Neural progenitor cell (in vitro differentiated cells): ENCODE data around the gene HSD17B4. TPM values are rescaled to one million over a fixed set of nuclear protein-coding genes. Genes with fewer than 3 reads are reported as not detected.

Experiments used
- DNase-seq: peaks from one replicate; pipeline ENCODE4 v3.0.0-alpha.2; 2016; ENCODE audit warnings: low spot score
- H2AFZ ChIP-seq: fragments of 200-600 bp; sonication (generic); replicated peaks from 2 replicates; pipeline ENCODE4 v1.6.1; 2016; ENCODE audit warnings: antibody characterized with exemption
- H3F3A ChIP-seq: fragments of 200-600 bp; sonication (generic); 2 replicates; pipeline ENCODE4 v1.6.1; 2016; ENCODE audit warnings: antibody characterized with exemption, low read depth
- H3K27ac ChIP-seq: fragments of 200-600 bp; sonication (generic); 2 replicates; pipeline ENCODE4 v1.5.1; 2016; ENCODE audit warnings: mild to moderate bottlenecking
- H3K27me3 ChIP-seq: fragments of 200-600 bp; sonication (generic); 2 replicates; pipeline ENCODE4 v1.6.1; 2016; ENCODE audit warnings: mild to moderate bottlenecking, moderate library complexity
- H3K36me3 ChIP-seq: fragments of 200-600 bp; sonication (generic); 2 replicates; pipeline ENCODE4 v1.5.1; 2016
- H3K4me1 ChIP-seq: fragments of 200-600 bp; sonication (generic); 2 replicates; pipeline ENCODE4 v1.6.1; 2016; ENCODE audit warnings: mixed run types
- H3K4me2 ChIP-seq: fragments of 200-600 bp; sonication (generic); 2 replicates; pipeline ENCODE4 v1.6.1; 2016
- H3K4me3 ChIP-seq: fragments of 200-600 bp; sonication (generic); 2 replicates; pipeline ENCODE4 v1.5.1; 2016
- H3K79me2 ChIP-seq: fragments of 200-600 bp; sonication (generic); 2 replicates; pipeline ENCODE4 v1.6.1; 2016; ENCODE audit warnings: low read depth
- H3K9ac ChIP-seq: fragments of 200-600 bp; sonication (generic); 2 replicates; pipeline ENCODE4 v1.6.1; 2016
- H3K9me3 ChIP-seq: fragments of 200-600 bp; sonication (generic); 2 replicates; pipeline ENCODE4 v1.5.1; 2016; ENCODE audit warnings: low read depth
- H4K20me1 ChIP-seq: fragments of 200-600 bp; sonication (generic); 2 replicates; pipeline ENCODE4 v1.6.1; 2016; ENCODE audit warnings: low read depth
- H3K27ac Mint-ChIP-seq: 3 replicates; pipeline ENCODE4 v1.8.0; 2021; ENCODE audit warnings: mixed read lengths
- H3K27me3 Mint-ChIP-seq: 2 replicates; pipeline ENCODE4 v1.8.0; 2022; ENCODE audit warnings: low read depth, mild to moderate bottlenecking, inconsistent platforms, moderate library complexity, mixed read lengths; ENCODE audit not compliant: insufficient read depth
- H3K36me3 Mint-ChIP-seq: 3 replicates; pipeline ENCODE4 v1.8.0; 2021; ENCODE audit warnings: mixed read lengths
- H3K4me1 Mint-ChIP-seq: 3 replicates; pipeline ENCODE4 v1.8.0; 2021; ENCODE audit warnings: mixed read lengths
- H3K4me3 Mint-ChIP-seq: 3 replicates; pipeline ENCODE4 v1.8.0; 2021; ENCODE audit warnings: mild to moderate bottlenecking, moderate library complexity, mixed read lengths
- H3K9me3 Mint-ChIP-seq: 3 replicates; pipeline ENCODE4 v1.8.0; 2020; ENCODE audit warnings: mixed read lengths
- EZH2 ChIP-seq: fragments of 200-600 bp; sonication (generic); IDR thresholded peaks from 2 replicates; pipeline ENCODE4 v1.6.1; 2017; ENCODE audit warnings: antibody characterized with exemption, mild to moderate bottlenecking, moderate library complexity
- EZH2phosphoT487 ChIP-seq: fragments of 200-600 bp; sonication (generic); IDR thresholded peaks from 2 replicates; pipeline ENCODE4 v1.6.1; 2017; ENCODE audit warnings: antibody characterized with exemption
- total RNA-seq: library from RNA; depleted of rRNA; stranded (reverse); fragments of >200 nt; gene quantifications from 2 replicates; pipeline ENCODE4 v1.2.3, GENCODE V29; 2015; ENCODE audit warnings: low replicate concordance
- TF ChIP-seq, protein P1 (sequence below): fragments of 200-600 bp; sonication (generic); IDR thresholded peaks from 2 replicates; pipeline ENCODE4 v1.5.1; 2017; ENCODE audit warnings: antibody characterized with exemption, mild to moderate bottlenecking

HSD17B4 gene
- total RNA-seq, 1 donor from 2014 or later: 306 TPM

DNA sequence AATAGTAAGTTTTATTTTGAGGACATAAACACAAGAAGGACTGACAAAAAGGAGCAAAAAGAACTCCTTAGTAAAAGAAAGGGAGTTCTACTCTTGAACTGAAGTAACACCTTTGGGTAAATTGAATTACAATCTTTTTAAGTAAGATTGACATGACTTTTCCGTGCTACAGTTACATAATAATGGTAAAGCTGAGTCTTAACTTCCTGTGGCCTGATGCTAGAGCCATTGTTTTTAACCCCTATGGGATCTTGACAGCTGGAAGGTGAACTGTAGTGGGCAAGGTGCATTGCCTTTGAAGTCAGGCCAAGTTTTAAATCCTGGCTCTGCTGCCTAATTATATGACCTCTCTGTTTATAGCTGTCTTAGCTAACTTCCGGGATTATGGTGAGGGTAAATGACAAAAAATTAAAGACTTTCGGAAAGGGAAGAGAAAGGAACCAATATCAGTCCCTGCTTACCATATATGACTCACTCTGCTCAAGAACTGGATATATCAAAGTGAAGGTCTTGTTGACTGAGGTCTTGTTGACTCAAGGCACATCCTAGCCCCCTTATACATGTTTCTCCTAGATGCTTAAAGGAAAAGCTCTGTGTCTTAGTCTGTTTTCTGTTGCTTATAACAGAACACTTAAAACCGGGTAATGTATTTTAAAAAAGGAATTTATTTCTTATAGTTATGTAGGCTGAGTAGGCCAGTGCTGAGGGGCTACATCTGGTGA is 6.8 kb downstream of the HSD17B4 start:
- Histone ChIP-seq H3F3A (no peaks in the 10 kb centered on the region), H3K4me3 (no peak overlapping the region), H3K9ac (no peak overlapping the region), H3K4me2 (no peak overlapping the region), H3K4me1 (no peaks in the 10 kb centered on the region), H3K36me3 (no peaks in the 10 kb centered on the region), H3K27ac (no peak overlapping the region), H3K79me2 (peaks cover 49% of the 10 kb centered on the region), H3K27me3 (no peaks in the 10 kb centered on the region), H4K20me1 (peaks cover 3% of the 10 kb centered on the region), H3K9me3 (no peaks in the 10 kb centered on the region), H2AFZ (no peak overlapping the region)
- no peaks in the 10 kb centered on the region for H3K4me1 Mint-ChIP-seq
- no peaks in the 10 kb centered on the region for H3K27me3 Mint-ChIP-seq
- H3K9me3 Mint-ChIP-seq: peaks cover 1% of the 10 kb centered on the region
- H3K4me3 Mint-ChIP-seq: no peak overlapping the region
- DNase-seq: no peak
- H3K36me3 Mint-ChIP-seq: peaks cover 21% of the 10 kb centered on the region
- TF ChIP-seq, protein P1, sequence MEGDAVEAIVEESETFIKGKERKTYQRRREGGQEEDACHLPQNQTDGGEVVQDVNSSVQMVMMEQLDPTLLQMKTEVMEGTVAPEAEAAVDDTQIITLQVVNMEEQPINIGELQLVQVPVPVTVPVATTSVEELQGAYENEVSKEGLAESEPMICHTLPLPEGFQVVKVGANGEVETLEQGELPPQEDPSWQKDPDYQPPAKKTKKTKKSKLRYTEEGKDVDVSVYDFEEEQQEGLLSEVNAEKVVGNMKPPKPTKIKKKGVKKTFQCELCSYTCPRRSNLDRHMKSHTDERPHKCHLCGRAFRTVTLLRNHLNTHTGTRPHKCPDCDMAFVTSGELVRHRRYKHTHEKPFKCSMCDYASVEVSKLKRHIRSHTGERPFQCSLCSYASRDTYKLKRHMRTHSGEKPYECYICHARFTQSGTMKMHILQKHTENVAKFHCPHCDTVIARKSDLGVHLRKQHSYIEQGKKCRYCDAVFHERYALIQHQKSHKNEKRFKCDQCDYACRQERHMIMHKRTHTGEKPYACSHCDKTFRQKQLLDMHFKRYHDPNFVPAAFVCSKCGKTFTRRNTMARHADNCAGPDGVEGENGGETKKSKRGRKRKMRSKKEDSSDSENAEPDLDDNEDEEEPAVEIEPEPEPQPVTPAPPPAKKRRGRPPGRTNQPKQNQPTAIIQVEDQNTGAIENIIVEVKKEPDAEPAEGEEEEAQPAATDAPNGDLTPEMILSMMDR: no peak
- no peak for TF ChIP-seq EZH2
- TF ChIP-seq EZH2phosphoT487: no peak
- no peak overlapping the region for H3K27ac Mint-ChIP-seq

DNA sequence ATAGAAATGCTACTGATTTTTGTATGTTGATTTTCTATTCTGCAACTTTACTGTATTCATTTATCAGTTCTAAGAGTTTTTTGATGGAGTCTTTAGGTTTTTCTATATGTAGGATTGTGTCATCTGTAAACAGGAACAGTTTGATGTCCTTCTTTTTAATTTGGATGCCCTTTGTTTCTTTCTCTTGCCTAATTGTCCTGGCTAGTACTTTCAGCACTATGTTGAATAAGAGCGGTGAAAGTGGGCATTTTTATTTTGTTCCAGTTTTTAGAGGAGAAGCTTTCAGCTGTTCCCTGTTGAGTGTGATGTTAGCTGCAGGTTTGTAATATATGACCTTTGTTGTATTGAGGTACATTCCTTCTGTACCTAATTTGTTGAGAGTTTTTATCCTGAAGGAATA is 13.3 kb downstream of the HSD17B4 start:
- Histone ChIP-seq H3K27me3 (no peaks in the 10 kb centered on the region), H2AFZ (no peak overlapping the region), H3F3A (no peaks in the 10 kb centered on the region), H3K36me3 (peaks cover 8% of the 10 kb centered on the region), H4K20me1 (no peaks in the 10 kb centered on the region), H3K9ac (no peak overlapping the region), H3K4me1 (no peaks in the 10 kb centered on the region), H3K4me2 (no peak overlapping the region), H3K9me3 (peaks cover 16% of the 10 kb centered on the region), H3K79me2 (peaks cover 65% of the 10 kb centered on the region), H3K27ac (no peak overlapping the region), H3K4me3 (no peak overlapping the region)
- H3K27ac Mint-ChIP-seq: no peak overlapping the region
- H3K4me3 Mint-ChIP-seq: no peak overlapping the region
- H3K4me1 Mint-ChIP-seq: no peaks in the 10 kb centered on the region
- TF ChIP-seq, protein P1: no peak
- no peak for TF ChIP-seq EZH2
- TF ChIP-seq EZH2phosphoT487: no peak
- H3K27me3 Mint-ChIP-seq: peaks cover 5% of the 10 kb centered on the region
- no peak for DNase-seq
- H3K9me3 Mint-ChIP-seq: peaks cover 52% of the 10 kb centered on the region
- peaks cover 53% of the 10 kb centered on the region for H3K36me3 Mint-ChIP-seq

DNA sequence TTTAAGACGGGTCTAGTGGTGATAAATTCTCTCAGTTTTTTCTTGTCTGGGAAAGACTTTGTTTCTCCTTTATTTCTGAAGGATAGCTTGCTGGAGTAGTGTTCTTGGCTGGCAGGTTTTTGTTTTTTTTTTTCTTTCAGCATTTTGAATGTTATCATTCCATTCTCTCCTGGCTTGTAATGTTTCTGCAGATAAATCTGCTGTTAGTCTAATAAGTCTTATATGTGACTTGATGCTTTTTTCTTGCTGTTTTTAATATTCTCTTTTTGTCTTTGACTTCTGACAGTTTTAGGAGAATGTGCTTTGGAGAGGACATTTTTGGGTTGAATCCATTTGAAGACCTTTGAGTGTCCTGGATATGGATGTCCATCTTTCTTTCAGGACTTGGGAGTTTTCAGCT is 16.0 kb downstream of the HSD17B4 start:
- Histone ChIP-seq H3K4me1 (peaks cover 3% of the 10 kb centered on the region), H3K4me2 (no peak overlapping the region), H3F3A (no peaks in the 10 kb centered on the region), H3K79me2 (peaks cover 82% of the 10 kb centered on the region), H3K36me3 (peaks cover 8% of the 10 kb centered on the region), H4K20me1 (no peaks in the 10 kb centered on the region), H2AFZ (no peak overlapping the region), H3K27me3 (no peaks in the 10 kb centered on the region), H3K27ac (no peak overlapping the region), H3K9me3 (peaks cover 16% of the 10 kb centered on the region), H3K9ac (no peak overlapping the region), H3K4me3 (no peak overlapping the region)
- Mint-ChIP-seq H3K36me3 (peaks cover 62% of the 10 kb centered on the region), H3K27ac (no peak overlapping the region), H3K4me1 (no peaks in the 10 kb centered on the region), H3K9me3 (peaks cover 52% of the 10 kb centered on the region), H3K4me3 (no peak overlapping the region), H3K27me3 (peaks cover 5% of the 10 kb centered on the region)
- TF ChIP-seq, protein P1: no peak
- TF ChIP-seq EZH2phosphoT487 (no peak), EZH2 (no peak)
- no peak for DNase-seq
